Dedifferentiated amniotic fluid mesenchymal stem cell (primary cell): ENCODE data around the gene APPL1.
A peak's percentile ranks its signal among the peaks of the same experiment; 100 is the strongest.

ENCODE experiments used
- DNase-seq: peaks from one replicate; pipeline ENCODE4 v3.0.0-alpha.2; 2016; ENCODE audit errors: extremely low spot score

APPL1 gene, protein sequence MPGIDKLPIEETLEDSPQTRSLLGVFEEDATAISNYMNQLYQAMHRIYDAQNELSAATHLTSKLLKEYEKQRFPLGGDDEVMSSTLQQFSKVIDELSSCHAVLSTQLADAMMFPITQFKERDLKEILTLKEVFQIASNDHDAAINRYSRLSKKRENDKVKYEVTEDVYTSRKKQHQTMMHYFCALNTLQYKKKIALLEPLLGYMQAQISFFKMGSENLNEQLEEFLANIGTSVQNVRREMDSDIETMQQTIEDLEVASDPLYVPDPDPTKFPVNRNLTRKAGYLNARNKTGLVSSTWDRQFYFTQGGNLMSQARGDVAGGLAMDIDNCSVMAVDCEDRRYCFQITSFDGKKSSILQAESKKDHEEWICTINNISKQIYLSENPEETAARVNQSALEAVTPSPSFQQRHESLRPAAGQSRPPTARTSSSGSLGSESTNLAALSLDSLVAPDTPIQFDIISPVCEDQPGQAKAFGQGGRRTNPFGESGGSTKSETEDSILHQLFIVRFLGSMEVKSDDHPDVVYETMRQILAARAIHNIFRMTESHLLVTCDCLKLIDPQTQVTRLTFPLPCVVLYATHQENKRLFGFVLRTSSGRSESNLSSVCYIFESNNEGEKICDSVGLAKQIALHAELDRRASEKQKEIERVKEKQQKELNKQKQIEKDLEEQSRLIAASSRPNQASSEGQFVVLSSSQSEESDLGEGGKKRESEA

DNA sequence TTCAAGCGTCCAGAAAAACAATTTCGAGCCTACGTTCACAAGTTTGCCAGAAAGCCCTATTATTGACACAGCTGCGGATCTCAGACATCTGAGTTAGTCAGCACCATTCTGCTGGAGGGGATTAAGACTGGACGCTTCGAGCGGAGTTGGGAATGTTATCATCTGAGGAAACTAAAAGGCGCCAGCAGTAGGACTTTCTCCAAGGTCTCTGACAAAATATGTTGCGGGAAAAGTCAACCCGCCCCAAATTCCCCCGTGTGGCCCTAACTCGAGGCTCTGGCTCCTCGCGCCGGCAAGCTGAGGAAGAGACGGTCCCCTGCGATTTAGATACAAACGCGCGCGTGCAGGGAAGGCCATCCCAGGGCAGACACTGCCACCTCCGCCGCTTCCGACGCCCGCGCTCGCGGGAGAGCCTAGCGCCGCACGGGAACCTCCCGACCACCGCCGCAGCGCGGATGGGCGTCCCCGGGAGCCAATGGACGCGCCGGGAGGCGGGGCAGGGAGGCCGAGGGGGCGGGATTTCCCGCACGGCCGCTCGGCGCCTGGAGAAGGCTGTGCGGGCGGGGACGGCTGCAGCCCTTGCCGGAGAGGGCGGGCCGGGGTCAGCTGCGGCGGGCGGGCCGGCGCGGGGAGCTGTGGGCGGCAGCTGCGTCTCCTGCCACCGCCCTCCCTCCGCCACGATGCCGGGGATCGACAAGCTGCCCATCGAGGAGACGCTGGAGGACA is at the start of gene APPL1:
Gene APPL1, plus strand, starts transcription at position 526 of the 726 bp plus-strand sequence. Its CDS starts 155 bp downstream, at position 681.
- peak; percentile 84 for DNase-seq

DNA sequence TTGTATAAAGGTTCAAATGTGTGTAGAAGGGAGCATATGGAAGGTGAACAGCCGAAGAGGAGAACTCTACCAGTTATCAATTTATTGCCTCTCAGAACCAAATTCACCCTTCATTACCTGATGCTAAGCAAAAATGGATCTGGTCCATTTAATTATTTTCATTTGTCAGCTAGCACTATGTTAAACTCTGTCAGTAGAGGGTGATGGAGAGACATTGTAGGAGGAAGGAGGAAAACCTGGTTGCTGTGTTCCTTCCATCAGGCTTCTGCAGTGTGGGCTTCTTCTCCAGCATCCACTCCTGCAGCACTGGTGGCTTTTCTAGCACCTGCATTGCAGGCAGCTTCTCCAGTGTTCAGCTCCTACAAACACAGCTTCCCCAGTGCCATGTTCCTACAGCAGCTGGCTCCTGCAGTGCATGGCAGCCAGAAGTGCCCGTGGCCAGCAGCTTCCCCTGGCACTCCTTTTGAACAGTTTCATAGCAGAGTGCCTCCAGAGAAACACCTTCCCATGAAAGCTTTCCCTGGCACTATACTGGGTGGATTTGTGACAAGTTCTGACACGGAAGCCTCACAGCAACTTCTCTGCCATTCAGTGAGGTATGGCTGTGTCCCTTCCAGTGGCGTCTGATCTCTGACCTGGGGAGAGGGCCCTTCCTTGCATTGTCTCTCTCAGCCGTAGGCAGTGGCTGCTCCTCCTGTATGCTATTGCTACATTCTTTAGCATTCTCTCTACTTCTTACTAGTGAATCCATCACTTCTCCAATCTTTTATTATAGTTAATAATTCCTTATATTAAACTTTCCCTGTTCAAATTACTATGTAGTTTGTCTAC is 47.7 kb upstream of the APPL1 start:
- no peak for DNase-seq

DNA sequence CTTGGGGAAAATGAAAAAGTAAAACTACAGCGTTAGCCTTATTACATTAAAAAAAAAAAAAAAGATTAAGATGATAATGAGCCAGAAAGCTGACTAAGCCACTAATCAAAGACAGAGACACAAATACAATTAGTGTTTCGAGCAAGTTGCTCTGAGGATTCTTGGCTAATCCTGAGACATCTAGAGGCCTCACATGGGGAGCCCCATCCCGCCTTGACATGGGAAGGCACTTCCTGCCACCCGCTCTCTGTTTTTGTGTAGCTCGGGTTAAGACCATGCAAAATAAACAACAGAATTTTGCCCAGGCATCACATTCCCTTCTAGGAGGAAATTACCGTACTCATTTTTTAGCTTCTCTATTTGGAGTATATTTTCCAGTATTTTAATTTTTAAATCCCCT is 43.0 kb upstream of the APPL1 start:
- DNase-seq, result no peak

DNA sequence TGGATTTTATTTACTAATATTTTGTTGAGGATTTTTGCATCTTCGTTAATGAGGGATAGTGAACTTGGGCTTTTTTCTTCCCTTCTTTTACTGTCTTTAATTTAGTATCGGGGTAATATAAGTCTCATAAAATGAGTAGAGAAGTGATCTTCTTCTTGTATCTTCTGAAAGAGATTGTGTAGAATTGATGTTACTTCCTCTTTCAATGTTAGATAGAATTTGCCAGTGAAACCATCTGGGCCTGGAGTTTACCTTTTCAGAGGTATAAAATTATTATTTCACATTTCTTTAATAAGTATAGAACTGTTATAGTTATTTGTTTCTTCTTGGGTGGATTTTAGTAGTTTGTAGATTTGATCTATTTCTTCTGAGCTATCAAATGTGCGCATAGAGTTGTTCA is 35.5 kb upstream of the APPL1 start:
- DNase-seq, result no peak

DNA sequence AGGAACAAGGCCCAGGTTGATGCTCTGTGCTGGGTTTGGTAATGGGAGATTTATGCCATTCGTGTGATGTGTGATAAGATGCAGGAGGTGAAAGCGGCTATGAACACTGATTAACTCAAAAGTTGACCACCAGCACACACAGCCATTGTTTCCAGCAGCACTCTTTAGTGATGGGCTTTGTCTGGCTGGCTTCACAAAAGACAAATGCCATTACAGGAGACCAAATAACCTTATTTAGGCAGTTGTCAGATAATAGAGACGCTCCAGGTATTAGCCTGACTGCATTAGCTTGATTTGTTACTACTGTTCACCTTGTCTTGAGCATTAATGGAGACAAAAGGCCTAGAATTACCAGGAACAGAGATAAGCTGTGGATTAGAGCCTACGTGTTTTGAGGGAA is 32.9 kb upstream of the APPL1 start:
- no peak for DNase-seq

DNA sequence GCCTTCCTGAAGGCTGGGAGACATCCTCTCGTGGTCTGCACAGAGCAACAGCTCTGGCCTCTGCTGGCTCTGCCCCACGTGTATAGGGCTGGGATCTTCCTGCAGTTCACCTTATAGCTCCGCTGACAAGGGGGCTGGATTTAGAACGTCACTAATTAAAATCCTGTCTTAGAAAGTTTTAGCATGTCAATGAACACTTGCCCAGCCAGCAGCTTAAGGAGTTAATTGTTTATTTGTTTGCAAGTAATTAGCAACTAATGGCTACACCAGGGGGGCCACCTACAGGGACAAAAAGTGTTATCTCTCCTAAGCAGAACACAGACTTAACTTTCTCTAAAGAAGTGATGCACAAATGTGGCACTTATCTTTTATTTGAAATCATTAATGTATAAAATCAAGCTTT is 27.6 kb upstream of the APPL1 start, which contains the start of gene HESX1:
Gene HESX1, minus strand, starts transcription at position 84 of the 403 bp plus-strand sequence. Its CDS starts 60 bp downstream, at position 24.
- DNase-seq, result no peak

DNA sequence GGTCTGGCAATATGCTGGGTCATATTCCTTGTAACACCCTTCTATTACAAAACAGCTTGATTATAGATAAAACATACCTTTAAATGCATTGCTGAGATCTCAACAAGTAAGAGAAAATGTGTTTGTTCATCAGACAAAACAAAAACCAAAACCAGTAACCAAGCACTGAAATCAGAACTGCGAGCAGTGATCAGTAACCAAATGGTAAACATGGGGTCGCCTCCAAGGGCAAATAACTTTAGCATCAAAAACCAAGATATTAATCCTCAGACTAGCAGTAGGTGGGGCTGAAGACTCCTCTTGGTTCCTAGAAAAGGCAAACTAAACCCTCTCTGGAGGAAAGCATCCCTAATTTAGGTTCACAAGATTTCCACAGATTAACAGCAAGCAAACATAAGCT is 21.1 kb upstream of the APPL1 start:
- no peak for DNase-seq

DNA sequence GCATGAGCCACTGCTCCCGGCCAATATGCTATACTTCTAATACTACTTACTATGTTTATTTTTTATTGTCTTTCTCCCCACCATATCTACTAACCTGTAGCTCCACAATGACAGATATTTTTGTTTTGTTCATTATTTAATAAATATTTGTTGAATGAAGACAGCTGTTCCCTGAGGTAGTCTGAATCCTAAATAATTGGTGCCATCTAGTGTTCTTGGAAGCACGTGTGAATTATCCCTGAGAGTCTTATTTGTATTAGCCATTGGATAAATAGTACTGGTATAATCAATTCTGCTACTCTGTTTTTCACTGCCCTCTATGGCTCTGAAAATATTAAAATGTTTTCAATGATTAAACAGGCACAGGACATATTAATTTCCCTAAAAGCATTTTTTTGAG is 5.6 kb upstream of the APPL1 start:
- no peak for DNase-seq

DNA sequence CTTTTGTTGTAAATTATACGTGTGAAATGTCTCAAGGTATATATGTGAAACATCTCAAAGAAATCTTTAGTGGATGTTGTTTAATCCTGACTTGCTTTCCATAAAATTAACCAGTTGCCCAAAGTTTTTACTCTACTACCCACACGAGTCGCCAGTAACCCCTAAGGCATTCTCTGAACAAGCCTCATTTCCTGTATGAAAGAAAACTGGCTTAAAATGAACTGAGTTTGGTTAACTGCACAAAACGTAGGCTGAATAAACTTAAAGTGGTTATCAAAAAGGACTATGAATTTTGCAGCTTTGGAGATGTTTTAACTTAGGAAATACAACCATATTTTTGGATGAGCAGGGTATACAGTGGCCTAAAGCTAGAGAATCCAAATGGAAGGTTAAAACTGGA is 2.7 kb upstream of the APPL1 start:
- DNase-seq, result no peak

DNA sequence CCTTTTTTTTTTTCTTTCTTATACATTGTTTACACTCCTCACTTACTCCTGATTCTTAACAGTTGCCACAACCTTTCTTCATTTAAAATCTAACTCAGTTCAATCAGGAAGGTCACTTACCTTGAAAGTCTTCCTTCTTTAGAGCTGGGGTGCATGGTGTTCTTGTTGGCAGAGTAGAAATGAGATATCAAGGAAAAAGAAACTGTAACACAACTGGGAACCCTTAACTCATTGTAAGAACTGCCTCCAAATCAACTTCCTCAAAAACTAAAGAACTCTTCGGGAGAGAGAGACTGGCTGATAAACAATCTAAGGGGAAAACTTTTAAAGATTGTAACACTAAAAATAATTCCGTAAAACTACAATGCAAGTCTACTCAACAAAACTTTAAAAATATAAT is 1.4 kb upstream of the APPL1 start:
- DNase-seq, result no peak

DNA sequence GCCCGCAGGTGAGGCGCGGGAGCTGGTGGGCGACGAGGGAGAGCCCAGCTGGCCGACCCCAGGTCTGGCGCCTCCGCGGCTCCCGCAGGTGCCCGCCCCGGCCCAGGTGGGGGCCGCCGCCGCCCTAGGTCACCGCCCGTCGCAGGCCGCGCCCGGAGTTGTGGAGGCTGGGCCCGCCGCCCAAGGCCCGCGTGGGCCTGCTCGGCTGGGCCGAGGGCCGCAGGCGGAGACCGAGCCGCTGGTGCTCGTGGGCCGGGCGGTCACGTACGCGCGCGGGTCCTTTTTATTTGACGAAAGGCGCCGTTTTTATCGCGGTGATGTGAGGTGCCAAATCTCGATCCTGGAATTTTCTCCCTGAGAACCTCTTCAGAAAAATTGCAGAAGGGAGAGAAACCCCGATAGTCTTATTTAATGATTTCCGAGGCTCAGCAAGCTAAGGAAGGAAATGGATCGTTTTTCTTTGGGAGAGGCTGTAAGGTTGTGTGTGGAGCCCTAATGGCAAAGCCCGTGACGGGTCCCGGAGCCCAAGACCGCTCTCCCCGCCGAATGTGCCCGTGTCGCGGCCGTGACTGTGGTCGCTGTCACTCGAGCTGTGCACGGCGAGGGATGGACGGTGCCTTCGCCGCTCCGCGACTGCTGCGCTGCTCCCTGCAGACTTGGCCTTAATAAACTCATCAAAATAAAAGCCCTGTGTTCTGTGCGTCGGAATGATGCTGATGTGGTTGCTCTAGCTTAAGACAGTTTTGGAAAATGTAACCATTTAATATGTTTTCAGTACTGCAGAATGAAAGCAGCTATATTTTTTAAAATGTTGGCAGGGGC is 612 bp downstream of the APPL1 start:
- DNase-seq, result peak; percentile 68

DNA sequence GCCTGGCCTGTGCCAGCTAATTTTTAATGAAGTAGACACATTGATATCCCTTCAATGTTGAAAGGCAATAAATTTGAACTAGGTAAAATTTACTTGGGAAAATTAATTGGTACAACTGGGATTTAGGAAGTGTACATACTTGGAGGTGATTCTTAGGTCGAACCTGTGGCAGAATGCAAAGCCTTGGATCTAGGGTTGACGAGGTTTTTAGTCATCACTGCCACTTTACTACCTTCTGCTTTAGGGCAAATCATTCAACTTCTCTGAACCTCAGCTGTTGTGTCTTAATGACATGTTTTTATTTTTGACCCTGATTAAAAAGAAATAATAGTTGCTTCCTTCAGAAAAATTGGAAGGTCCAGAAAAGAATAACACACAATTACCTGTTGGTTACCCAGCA is 2.5 kb downstream of the APPL1 start:
- DNase-seq, result no peak

DNA sequence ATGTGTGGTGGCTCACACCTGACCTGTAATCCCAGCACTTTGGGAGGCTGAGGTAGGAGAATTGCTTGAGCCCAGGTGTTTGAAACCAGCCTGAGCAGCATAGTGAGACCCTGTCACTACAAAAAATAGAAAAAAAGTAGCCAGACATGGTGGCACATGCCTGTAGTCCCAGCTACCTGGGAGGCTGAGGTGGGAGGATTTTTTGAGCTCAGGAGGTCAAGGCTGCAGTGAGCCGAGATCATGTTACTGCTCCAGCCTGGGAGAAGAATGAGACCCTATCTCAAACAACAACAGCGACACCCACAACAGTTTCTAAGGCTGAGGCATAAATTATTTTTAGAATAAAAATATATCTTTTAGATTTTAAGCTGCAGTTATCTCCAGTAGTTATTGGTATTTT is 6.3 kb downstream of the APPL1 start:
- no peak for DNase-seq

DNA sequence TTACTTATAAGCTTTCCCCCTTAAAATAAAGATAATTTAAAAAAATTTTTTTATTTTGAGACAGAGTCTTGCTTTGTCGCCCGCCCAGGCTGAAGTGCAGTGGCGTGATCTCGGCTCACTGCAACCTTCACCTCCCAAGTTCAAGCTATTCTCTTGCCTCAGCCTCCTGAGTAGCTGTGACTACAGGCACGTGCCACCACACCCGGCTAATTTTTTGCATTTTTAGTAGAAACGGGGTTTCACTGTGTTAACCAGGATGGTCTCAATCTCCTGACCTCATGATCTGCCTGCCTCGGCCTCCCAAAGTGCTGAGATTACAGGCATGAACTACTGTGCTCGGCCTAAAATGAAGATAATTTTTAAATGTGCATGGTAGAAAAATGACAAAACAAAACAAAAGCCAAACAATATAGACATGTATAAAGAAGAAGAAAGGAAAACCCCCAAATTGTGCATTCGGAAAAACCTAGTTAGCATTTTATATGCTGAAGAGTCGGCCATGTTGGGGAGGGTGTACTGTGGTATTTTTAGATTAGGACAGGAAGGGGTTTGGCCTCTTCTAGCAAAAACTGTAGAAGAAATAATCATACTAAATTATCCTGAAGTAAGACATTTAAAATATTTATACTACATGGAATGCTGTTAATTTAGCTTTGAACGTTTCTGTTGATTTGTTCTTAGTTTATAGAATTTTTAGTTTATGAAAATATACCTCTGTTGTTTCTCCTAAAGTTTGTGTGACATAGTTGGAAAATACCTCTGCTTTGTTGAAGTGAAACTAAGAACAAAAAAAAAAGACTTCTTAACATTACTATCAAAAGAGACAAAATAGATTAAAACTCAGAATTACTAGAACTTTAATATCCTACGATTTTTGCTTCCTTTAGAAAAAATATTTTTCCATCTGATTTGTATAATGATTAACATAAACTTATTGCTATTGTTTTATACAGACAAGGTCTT is 7.4 kb downstream of the APPL1 start:
- DNase-seq, result no peak

DNA sequence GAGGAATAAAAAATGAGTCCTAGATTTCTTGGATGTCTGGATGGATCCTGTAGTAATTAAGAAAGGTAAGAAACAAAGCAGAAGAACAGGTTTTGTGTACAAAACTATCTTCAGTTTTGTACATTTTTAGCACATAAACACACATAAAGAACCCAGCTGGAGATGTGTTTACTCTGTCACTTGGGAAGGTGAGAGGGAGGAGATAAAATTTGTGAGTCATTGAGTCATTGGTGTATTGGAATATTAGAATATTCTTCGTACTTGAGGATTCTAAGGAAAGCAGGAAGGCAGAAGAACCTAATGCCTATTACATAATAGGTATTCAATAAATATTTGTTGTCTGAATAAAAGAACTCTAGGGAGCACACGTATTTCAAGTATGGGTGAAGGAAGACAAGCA is 17.4 kb downstream of the APPL1 start:
- no peak for DNase-seq

DNA sequence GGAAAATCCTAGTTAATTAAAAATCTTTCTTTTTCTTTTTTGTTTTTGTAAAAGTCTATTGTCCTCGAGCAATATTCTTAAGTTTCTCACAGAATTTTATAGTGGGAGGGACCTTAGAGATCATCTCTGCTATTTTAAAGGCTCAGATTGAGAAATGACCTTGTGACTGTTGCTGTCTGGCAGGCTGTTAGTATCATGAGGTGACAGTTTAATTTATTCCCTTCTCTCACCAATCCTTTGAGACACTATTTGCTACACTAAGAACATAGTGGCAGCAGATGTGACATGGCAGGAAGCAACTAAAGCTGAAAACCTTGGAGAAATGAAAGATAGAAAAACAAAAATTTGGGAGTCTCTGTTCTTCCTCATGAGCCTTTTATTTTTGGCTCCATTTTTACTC is 24.9 kb downstream of the APPL1 start:
- DNase-seq, result no peak

DNA sequence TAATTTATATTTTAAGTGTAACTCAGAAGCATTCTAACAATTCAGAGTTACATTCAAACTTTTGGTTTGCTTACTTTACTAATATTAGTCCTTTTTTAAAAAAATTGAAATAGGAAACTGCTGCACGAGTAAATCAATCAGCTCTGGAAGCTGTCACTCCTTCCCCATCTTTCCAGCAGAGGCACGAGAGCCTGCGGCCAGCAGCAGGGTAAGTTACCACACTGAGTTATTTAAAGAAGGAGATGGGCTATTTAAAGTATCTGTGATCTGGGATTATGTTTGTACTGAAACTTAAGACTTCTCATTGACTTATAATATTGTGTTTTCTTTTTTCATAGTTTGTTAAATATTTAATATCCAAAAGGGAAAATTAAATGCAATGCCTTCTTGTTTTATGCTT is 29.3 kb downstream of the APPL1 start:
- no peak for DNase-seq

DNA sequence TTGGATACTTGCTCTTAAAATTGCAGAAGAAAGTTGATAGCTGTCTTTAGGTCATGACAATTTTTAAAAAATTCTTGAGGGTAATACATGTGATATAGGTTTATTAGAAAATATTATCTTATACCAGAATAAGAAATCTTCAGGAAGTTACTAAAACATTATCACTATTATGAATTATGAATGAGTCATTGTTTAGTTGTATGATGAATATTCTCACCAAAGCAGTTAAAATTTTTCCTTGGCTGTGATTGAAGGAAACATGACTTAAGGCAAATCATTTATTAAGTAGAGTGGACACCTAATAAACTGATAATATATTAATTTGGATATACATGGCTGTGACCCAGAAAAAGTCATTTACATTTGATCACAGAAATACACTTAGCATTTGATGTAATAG is 30.1 kb downstream of the APPL1 start:
- DNase-seq, result no peak

DNA sequence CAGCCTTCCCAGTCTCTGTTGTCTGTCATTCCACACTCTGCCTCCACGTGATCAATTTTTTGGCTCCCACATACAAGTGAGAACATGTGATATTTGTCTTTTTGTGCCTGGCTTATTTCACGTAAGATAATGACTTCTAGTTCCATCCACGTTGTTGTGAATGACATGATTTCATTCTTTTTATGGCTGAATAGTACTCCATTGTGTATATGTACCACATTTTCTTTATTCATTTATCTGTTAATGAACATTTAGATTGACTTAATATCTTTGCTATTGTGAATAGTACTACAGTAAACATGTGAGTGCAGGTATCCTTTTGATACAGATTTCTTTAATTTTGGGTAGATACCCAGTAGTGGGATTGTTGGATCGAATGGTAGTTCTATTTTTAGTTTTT is 33.6 kb downstream of the APPL1 start:
- no peak for DNase-seq

DNA sequence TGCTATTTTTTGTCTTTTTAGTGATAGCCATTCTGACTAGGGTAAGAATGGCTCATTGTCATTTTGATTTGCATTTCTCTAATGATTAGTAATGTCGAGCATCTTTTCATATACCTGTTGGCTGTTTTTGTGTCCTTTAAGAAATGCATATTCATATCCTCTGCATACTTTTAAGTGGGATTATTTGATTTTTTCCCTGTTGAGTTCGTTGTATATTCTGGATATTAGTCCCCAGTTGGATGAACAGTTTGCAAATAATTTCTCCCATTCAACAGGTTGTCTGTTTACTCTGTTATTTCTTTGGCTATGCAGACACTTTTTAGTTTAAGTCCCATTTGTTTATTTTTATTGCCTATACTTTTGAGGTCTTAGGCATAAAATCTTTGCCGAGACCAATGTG is 34.4 kb downstream of the APPL1 start:
- DNase-seq, result no peak
